Measurements from ENCODE around the gene ZNHIT1.
"Not testable (repeated sequence)": the region's sequence is repeated elsewhere in the genome, so short reads cannot be mapped to it uniquely, and the experiment has no call there.

Gene ZNHIT1

GRCh38 chr7:101202603-101202918, 15.4 kb upstream of the ZNHIT1 start:
- no peak for TF ChIP-seq CTCF (IDR thresholded peaks at IDR 0.05; ENCODE audit: low read depth, low read length)
- no peak for DNase-seq (ENCODE audit: extremely low read depth, low read depth)

GRCh38 chr7:101203740-101204738, 13.9 kb upstream of the ZNHIT1 start:
- DNase-seq (ENCODE audit: extremely low read depth, low read depth) = not testable (repeated sequence)

GRCh38 chr7:101205901-101206664, 11.9 kb upstream of the ZNHIT1 start:
- TF ChIP-seq CTCF (IDR thresholded peaks at IDR 0.05; ENCODE audit: low read depth, low read length) = no peak
- DNase-seq (ENCODE audit: extremely low read depth, low read depth) = no peak

GRCh38 chr7:101206665-101207042, 11.3 kb upstream of the ZNHIT1 start:
- DNase-seq (ENCODE audit: extremely low read depth, low read depth) = no peak
- TF ChIP-seq CTCF (IDR thresholded peaks at IDR 0.05; ENCODE audit: low read depth, low read length) = no peak

DNA sequence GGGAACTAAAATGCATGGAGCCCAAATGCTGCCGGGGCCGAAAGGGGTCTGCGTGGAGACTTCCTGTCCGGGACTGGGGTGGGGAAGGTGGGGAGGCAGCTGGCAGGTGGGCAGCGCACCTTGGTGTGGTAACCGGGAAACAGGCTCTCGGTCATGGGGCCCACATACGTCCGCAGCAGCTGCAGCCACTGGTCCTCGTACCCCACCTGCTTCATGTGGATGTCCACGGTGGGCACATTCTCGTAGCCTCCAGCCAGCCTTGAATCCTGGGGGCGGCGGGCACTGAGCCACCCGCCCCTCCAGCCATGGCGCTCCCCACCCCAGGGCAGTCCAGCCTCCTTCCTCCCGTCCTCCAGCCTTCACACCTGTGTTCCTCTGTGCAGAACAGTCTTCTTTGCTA, 10.5 kb upstream of the ZNHIT1 start:
- no peak for TF ChIP-seq CTCF (IDR thresholded peaks at IDR 0.05; ENCODE audit: low read depth, low read length)
- no peak for DNase-seq (ENCODE audit: extremely low read depth, low read depth)

- TF ChIP-seq CTCF (IDR thresholded peaks at IDR 0.05; ENCODE audit: low read depth, low read length) = no peak
- no peak for DNase-seq (ENCODE audit: extremely low read depth, low read depth)
Measured at GRCh38 chr7:101208794-101209193, 9.2 kb upstream of the ZNHIT1 start.

DNA sequence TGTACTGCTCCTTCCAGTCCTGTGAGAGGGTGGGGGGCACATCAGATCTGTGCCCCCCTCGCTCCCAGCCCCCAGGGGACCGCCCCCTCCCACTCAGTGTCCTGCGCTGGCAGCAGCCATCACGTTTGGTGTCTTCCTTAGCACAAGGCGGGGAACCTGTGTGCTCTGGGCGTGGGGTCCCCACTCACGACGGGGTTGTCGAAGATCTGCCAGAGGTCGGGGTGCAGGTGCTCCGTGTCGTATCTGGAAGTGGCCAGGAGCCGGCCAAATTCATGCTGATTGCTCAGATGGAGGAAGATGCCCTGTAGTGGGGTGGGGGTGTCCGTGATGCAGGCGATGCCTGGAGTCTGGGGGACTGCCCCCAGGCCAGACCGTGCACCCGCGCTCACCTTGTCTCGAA, 7.8 kb upstream of the ZNHIT1 start:
- no peak for DNase-seq (ENCODE audit: extremely low read depth, low read depth)
- TF ChIP-seq CTCF (IDR thresholded peaks at IDR 0.05; ENCODE audit: low read depth, low read length) = no peak
